Neuronal stem cell (in vitro differentiated cells): ENCODE measurements around the gene RALGAPA2.

ENCODE experiments used
- DNase-seq: peaks from one replicate; pipeline ENCODE4 v3.0.0-alpha.2; 2013; ENCODE audit warnings: low spot score
- H2AFZ ChIP-seq: one replicate; pipeline ENCODE4 v1.6.1; 2013; ENCODE audit warnings: mild to moderate bottlenecking, low read length, inconsistent platforms
- H2AK5ac ChIP-seq: 2 replicates; pipeline ENCODE4 v1.6.1; 2013; ENCODE audit warnings: low read depth, mild to moderate bottlenecking, inconsistent platforms, low read length, moderate library complexity, mixed read lengths
- H2BK120ac ChIP-seq: 2 replicates; pipeline ENCODE4 v1.6.1; 2013; ENCODE audit warnings: low read depth, mild to moderate bottlenecking, inconsistent platforms, low read length, moderate library complexity, mixed read lengths
- H2BK12ac ChIP-seq: one replicate; pipeline ENCODE4 v1.6.1; 2013; ENCODE audit warnings: low read length, inconsistent platforms
- H2BK15ac ChIP-seq: 2 replicates; pipeline ENCODE4 v1.6.1; 2013; ENCODE audit warnings: mild to moderate bottlenecking, low read length, inconsistent platforms, mixed read lengths
- H2BK5ac ChIP-seq: one replicate; pipeline ENCODE4 v1.6.1; 2013; ENCODE audit warnings: inconsistent platforms, mild to moderate bottlenecking, low read length, moderate library complexity
- H3K14ac ChIP-seq: one replicate; pipeline ENCODE4 v1.6.1; 2013; ENCODE audit warnings: low read length, inconsistent platforms
- H3K18ac ChIP-seq: 2 replicates; pipeline ENCODE4 v1.6.1; 2013; ENCODE audit warnings: low read length, inconsistent platforms
- H3K23ac ChIP-seq: 2 replicates; pipeline ENCODE4 v1.6.1; 2013; ENCODE audit warnings: low read depth, mild to moderate bottlenecking, mixed read lengths, low read length, inconsistent platforms; ENCODE audit not compliant: poor library complexity
- H3K27ac ChIP-seq: replicated peaks from 3 replicates; pipeline ENCODE4 v1.5.1; 2013; ENCODE audit warnings: low read length, inconsistent platforms
- H3K27me3 ChIP-seq, 3 experiments: 2 replicates each; pipeline ENCODE4 v1.6.1; 2013; ENCODE audit warnings: low read length in 3 of 3, mild to moderate bottlenecking in 2 of 3, inconsistent platforms in 1 of 3, low read depth in 1 of 3, mixed read lengths in 1 of 3, moderate library complexity in 1 of 3; ENCODE audit not compliant: control insufficient read depth in 3 of 3, insufficient read depth in 3 of 3
- H3K36me3 ChIP-seq, 2 donors: replicated peaks in 1 of 2; 2 replicates each; pipeline ENCODE4 v1.6.1; 2013; ENCODE audit warnings: low read length in 2 of 2; ENCODE audit not compliant: control insufficient read depth in 2 of 2, insufficient read depth in 2 of 2
- H3K4ac ChIP-seq: 2 replicates; pipeline ENCODE4 v1.6.1; 2013; ENCODE audit warnings: inconsistent platforms, mild to moderate bottlenecking, low read length, moderate library complexity
- H3K4me1 ChIP-seq, 2 donors: 1 replicate in 1 of 2; 2 replicates in 1 of 2; pipeline ENCODE4 v1.6.1; 2013; ENCODE audit warnings: low read length in 2 of 2, low read depth in 1 of 2; ENCODE audit not compliant: control insufficient read depth in 2 of 2, insufficient read depth in 1 of 2
- H3K4me2 ChIP-seq: one replicate; pipeline ENCODE4 v1.6.1; 2013; ENCODE audit warnings: mild to moderate bottlenecking, low read length, inconsistent platforms; ENCODE audit not compliant: insufficient read depth, poor library complexity, severe bottlenecking
- H3K4me3 ChIP-seq, 2 donors: 2 replicates each; pipeline ENCODE4 v1.5.1; 2013; ENCODE audit warnings: low read length in 2 of 2, mild to moderate bottlenecking in 2 of 2, inconsistent platforms in 1 of 2, moderate library complexity in 1 of 2
- H3K79me1 ChIP-seq: one replicate; pipeline ENCODE4 v1.6.1; 2013; ENCODE audit warnings: low read depth, mild to moderate bottlenecking, inconsistent platforms, low read length, moderate library complexity
- H3K9ac ChIP-seq: one replicate; pipeline ENCODE4 v1.6.1; 2013; ENCODE audit warnings: mild to moderate bottlenecking, low read depth, low read length, inconsistent platforms; ENCODE audit not compliant: poor library complexity
- H3K9me3 ChIP-seq, 2 donors: replicated peaks in 1 of 2; 2 replicates each; pipeline versions ENCODE3 to v1.6.1; 2013; ENCODE audit warnings: low read length in 2 of 2, mild to moderate bottlenecking in 2 of 2, inconsistent platforms in 1 of 2, low read depth in 1 of 2, mixed read lengths in 1 of 2, moderate library complexity in 1 of 2; ENCODE audit not compliant: control insufficient read depth in 2 of 2, insufficient read depth in 1 of 2
- H4K8ac ChIP-seq: one replicate; pipeline ENCODE4 v1.6.1; 2013; ENCODE audit warnings: low read depth, mild to moderate bottlenecking, inconsistent platforms, low read length, moderate library complexity
- H4K91ac ChIP-seq: one replicate; pipeline ENCODE4 v1.6.1; 2013; ENCODE audit warnings: low read length, low read depth, mild to moderate bottlenecking, inconsistent platforms; ENCODE audit not compliant: poor library complexity
- WGBS, 2 donors: extraction: QIAGEN DNeasy Blood & Tissue Kit; methylation state at CpG; one replicate each; pipeline ENCODE4 v1.1.7; 2013; ENCODE audit warnings: missing lambda C conversion rate in 2 of 2, mixed read lengths in 1 of 2; ENCODE audit not compliant: insufficient read length in 2 of 2, insufficient replicate concordance in 1 of 2; ENCODE audit errors: extremely low coverage in 2 of 2; 5-methylcytosine and 5-hydroxymethylcytosine counted together

Gene RALGAPA2

DNA sequence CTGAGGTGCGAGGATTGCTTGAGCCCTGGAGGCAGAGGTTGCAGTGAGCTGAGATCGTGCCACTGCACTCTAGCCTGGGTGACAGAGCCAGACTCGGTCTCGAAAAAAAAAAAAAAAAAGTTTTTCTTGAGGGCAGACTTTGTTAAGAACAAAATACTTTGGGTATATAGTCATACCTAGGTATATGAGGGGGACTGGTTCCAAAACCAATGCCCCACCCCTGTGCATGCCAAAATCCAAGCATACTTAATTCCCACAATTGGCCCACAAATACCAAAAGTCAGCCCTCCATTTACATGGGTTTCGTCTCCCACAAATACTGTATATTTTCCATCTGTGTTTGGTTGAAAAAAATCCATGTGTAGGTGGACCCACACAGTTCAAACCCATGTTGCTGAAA is 224.6 kb downstream of the RALGAPA2 start:
- Histone ChIP-seq H3K36me3 (no peaks in the 10 kb centered on the region), H3K4me1 (peaks cover 16 to 35% of the 10 kb centered on the region in 2 donors), H4K8ac (no peak overlapping the region), H3K27me3 (no peaks in the 10 kb centered on the region), H4K91ac (no peak overlapping the region), H3K18ac (no peak overlapping the region), H2AFZ (no peak overlapping the region), H3K4me3 (no peak overlapping the region), H3K4me2 (no peak overlapping the region), H2BK15ac (no peak overlapping the region), H2BK12ac (no peak overlapping the region), H2BK5ac (no peak overlapping the region), H3K14ac (no peak overlapping the region), H3K23ac (no peak overlapping the region), H2AK5ac (no peak overlapping the region), H3K4ac (no peak overlapping the region), H3K27ac (no peak overlapping the region), H3K79me1 (no peaks in the 10 kb centered on the region), H2BK120ac (no peak overlapping the region), H3K9ac (no peak overlapping the region), H3K9me3 (peaks cover 0 to 7% of the 10 kb centered on the region in 2 donors)
- WGBS, 2 donors, result no CpG with 5 or more reads among the region's 5 CpGs
- no peak for DNase-seq

DNA sequence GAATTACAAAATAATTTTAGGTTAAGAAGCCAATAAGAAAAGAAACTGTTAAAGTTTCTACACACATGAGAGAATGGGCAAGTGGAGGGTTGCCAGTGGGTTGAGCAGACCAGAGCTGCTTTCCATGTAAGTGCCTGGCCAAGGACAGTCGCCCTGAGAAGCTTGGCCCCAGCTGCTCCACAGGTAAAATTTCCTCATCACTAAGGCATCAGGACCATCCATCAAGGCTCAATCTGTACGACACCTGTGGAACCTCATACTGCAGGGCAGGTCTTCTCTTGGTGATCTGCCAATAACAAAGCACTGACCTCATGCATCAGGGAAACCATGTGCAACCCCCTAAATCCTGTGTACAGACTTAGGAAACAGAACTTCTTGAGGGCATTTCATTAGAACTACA is 229.1 kb downstream of the RALGAPA2 start:
- Histone ChIP-seq H3K36me3 (no peaks in the 10 kb centered on the region), H2AK5ac (no peak overlapping the region), H2BK5ac (no peak overlapping the region), H2AFZ (no peak overlapping the region), H3K27ac (no peak overlapping the region), H3K4me2 (no peak overlapping the region), H3K4me3 (no peak overlapping the region), H3K9ac (no peak overlapping the region), H3K27me3 (no peaks in the 10 kb centered on the region), H3K18ac (no peak overlapping the region), H4K8ac (no peak overlapping the region), H3K79me1 (no peaks in the 10 kb centered on the region), H3K4me1 (peaks cover 0 to 2% of the 10 kb centered on the region in 2 donors), H3K9me3 (peaks cover 0 to 7% of the 10 kb centered on the region in 2 donors), H3K23ac (no peak overlapping the region), H2BK15ac (no peak overlapping the region), H3K4ac (no peak overlapping the region), H2BK120ac (no peak overlapping the region), H3K14ac (no peak overlapping the region), H4K91ac (no peak overlapping the region), H2BK12ac (no peak overlapping the region)
- no peak for DNase-seq
- WGBS, 2 donors, result no CpG with 5 or more reads among the region's 2 CpGs

DNA sequence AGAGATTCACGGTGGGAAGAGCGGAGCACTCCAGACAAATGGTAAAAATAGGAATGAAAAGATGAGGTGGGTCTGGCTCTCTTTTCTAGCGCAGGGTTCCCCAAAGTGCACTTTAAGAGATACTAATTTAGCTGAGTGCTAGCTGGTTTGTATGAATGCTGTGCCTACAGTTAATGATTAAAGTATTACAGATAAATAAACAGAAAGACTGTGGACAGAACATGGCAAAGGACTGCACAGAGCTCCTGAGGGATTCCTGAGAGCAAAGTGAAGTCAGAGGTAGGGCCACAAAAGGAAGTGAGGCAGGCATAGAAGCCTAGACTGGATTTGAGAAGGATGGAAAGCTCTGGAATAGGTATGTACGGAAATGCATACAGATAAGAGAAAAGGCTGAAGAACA is 230.0 kb downstream of the RALGAPA2 start:
- Histone ChIP-seq H4K91ac (no peak overlapping the region), H3K4me3 (no peak overlapping the region), H2AK5ac (no peak overlapping the region), H3K23ac (no peak overlapping the region), H3K4me1 (peaks cover 2 to 9% of the 10 kb centered on the region in 2 donors), H3K18ac (no peak overlapping the region), H2BK15ac (no peak overlapping the region), H3K9ac (no peak overlapping the region), H3K9me3 (peaks cover 0 to 7% of the 10 kb centered on the region in 2 donors), H3K27ac (no peak overlapping the region), H3K79me1 (no peaks in the 10 kb centered on the region), H4K8ac (no peak overlapping the region), H2BK5ac (no peak overlapping the region), H3K4ac (no peak overlapping the region), H2BK120ac (no peak overlapping the region), H2BK12ac (no peak overlapping the region), H3K4me2 (no peak overlapping the region), H3K14ac (no peak overlapping the region), H3K36me3 (no peaks in the 10 kb centered on the region), H2AFZ (no peak overlapping the region), H3K27me3 (no peaks in the 10 kb centered on the region)
- no peak for DNase-seq
- WGBS, 2 donors, result no CpG with 5 or more reads among the region's 4 CpGs

DNA sequence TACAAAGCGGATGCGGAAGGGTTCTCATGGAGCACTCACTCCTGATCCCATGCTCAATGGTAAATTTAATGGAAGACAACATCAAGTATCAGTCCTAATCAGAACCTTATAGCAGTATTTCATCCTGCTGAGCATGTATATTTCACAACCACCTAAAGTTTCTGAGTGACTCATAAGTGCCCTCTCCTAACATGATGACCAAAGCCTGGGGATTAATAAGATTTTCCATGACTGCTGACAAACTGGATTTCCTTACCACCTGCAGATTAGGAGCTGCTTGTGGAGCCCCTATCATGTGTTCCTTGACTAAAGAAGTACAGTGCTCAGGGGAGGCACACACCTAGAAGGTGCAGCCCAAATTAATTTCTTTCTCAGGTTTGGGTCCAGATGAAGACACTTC is 231.8 kb downstream of the RALGAPA2 start:
- no peak overlapping the region for H3K9ac ChIP-seq
- no peak overlapping the region for H3K18ac ChIP-seq
- H4K8ac ChIP-seq, result no peak overlapping the region
- no peak overlapping the region for H3K14ac ChIP-seq
- no peak overlapping the region for H3K4me3 ChIP-seq
- no peak overlapping the region for H2BK12ac ChIP-seq
- H2BK120ac ChIP-seq, result no peak overlapping the region
- H3K27ac ChIP-seq, result no peak overlapping the region
- H3K4me1 ChIP-seq, result peaks cover 3 to 8% of the 10 kb centered on the region in 2 donors
- H3K4me2 ChIP-seq, result no peak overlapping the region
- no CpG with 5 or more reads among the region's 2 CpGs for WGBS, 2 donors
- H4K91ac ChIP-seq, result no peak overlapping the region
- no peak overlapping the region for H3K23ac ChIP-seq
- no peaks in the 10 kb centered on the region for H3K9me3 ChIP-seq
- DNase-seq, result no peak
- H2BK5ac ChIP-seq, result no peak overlapping the region
- no peaks in the 10 kb centered on the region for H3K36me3 ChIP-seq
- H3K27me3 ChIP-seq, result no peaks in the 10 kb centered on the region
- H2BK15ac ChIP-seq, result no peak overlapping the region
- H2AFZ ChIP-seq, result no peak overlapping the region
- no peak overlapping the region for H2AK5ac ChIP-seq
- H3K4ac ChIP-seq, result no peak overlapping the region
- no peaks in the 10 kb centered on the region for H3K79me1 ChIP-seq
